ENCODE data around the gene IER3. TPM values are rescaled to one million over a fixed set of nuclear protein-coding genes. Genes with fewer than 3 reads are reported as not detected.

The IER3 gene
- total and polyA plus RNA-seq, 9 of the 15 experiments (the other 6 are each of a cell fraction or from before 2014, with no cell fraction given): 1.5 to 30.0 (median 11.5) TPM

- TF ChIP-seq PHF8 (IDR thresholded peaks at IDR 0.05; ENCODE audit: borderline replicate concordance, low read length) (peak; percentile 69; the same call in 1 of the 2 replicates), GMEB1 (CRISPR knock-in tag; IDR thresholded peaks at IDR 0.05) (peak; percentile 29; the same call in 1 of the 2 replicates), TCFL5 (CRISPR knock-in tag; conservative IDR thresholded peaks at IDR 0.05) (no peak), ZKSCAN1 (IDR thresholded peaks at IDR 0.05; ENCODE audit: low read depth, low read length) (0 out of 2 replicates have a peak, but pooled peaks have one; percentile 11), CXXC5 (CRISPR knock-in tag; IDR thresholded peaks at IDR 0.05) (peak; percentile 67), BCLAF1 (IDR thresholded peaks at IDR 0.05; ENCODE audit: borderline replicate concordance in 1 of 2, control insufficient read depth in 1 of 2, low read depth in 2 of 2, low read length in 1 of 2) (no peak), NR2C2 (CRISPR knock-in tag; IDR thresholded peaks at IDR 0.05) (0 out of 2 replicates have a peak, but pooled peaks have one; percentile 14), NR2C2 (tag; IDR thresholded peaks at IDR 0.05) (peak; percentile 97), GABPB2 (CRISPR knock-in tag; conservative IDR thresholded peaks at IDR 0.05) (no peak), SMAD1 (IDR thresholded peaks at IDR 0.05; ENCODE audit: low read depth, low read length, partially characterized antibody) (peak; percentile 81), BMI1 (IDR thresholded peaks at IDR 0.05; ENCODE audit: low read length) (no peak), ETV6 (IDR thresholded peaks at IDR 0.05; ENCODE audit: borderline replicate concordance in 1 of 2, low read depth in 2 of 2, low read length in 1 of 2) (no peak), ETV6 (CRISPR knock-in tag; IDR thresholded peaks at IDR 0.05; ENCODE audit: borderline replicate concordance) (no peak), POLR2G (IDR thresholded peaks at IDR 0.05; ENCODE audit: low read depth, low read length) (peak; percentile 99), LEF1 (IDR thresholded peaks at IDR 0.05) (peak; percentile 53; the same call in 1 of the 2 replicates), ZBTB34 (CRISPR knock-in tag; IDR thresholded peaks at IDR 0.05) (no peak), ZNF384 (IDR thresholded peaks at IDR 0.05; ENCODE audit: low read depth, low read length) (peak; percentile 78), MIER1 (IDR thresholded peaks at IDR 0.05; ENCODE audit: low read depth) (no peak), UBTF (IDR thresholded peaks at IDR 0.05; ENCODE audit: borderline replicate concordance in 1 of 2, low read depth in 2 of 2, low read length in 2 of 2) (peak; percentile 65 to 70; a peak in 2 of 4 replicates)
These were observed at the start of gene IER3 (continued) for GRCh38 chr6:30744054-30744805.
